NCI-H146 treated with DMSO at 0.1 percent for 48 hours (cell line): ENCODE results near the gene EFCC1.

Experiments used
- DNase-seq: peaks from one replicate; lab custom pipeline; 2025; ENCODE audit not compliant: unreplicated experiment; lab: John Stamatoyannopoulos, UW

The EFCC1 gene

DNA sequence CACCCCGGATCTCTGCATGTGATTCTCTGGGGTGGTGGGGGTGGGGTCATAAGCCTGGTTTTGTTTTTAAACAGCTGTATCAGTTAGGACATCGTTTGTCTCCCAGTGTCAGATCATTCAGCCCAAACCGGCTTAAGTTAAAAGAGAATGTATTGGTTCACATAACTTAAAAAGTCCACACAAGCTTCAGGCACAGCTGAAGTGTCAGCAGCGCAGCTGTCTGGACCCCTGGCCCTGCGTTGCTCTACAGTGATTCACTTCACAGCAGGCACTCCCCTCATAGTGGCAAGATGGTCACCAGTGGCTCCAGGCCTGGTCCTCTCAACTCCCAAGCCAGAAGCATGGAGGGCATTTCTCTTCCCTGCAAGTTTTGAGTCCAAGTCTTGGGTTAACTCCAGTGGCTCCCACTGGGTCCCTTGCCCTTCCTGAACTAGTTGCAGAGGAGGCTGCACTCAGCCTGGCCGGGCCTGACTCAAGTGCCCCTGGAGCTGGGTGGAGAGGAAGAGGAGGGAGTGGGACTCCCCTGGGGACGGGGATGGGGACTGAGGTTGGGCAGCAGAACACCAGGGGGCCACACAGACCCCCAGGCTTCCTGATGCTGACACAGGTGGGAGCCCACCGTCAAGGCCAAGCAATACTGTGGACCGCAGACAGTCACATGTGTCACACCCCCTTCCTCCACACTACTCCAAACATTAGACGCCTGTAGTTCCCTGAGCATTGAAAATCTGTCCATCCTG is 30.5 kb downstream of the EFCC1 start:
- DNase-seq: no peak

DNA sequence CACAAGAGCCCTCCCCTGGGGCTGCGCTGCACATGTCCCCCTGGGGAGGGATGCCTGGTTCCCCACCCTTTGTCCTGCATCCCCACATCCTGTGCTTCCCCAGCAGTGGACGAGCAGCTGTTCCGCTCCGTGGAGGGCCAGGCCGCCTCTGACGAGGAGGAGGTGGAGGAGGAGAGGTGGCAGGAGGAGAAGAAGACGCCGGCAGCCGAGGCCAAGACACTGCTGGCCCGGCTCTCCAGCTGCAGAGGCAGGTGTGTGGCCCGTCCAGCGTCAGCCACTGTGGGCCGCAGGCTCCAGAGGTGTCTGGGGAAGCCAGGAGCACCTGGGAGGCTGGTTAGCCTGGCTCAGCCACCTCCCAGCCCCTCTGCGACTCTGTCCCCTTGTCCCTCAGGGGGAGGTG is 31.6 kb downstream of the EFCC1 start:
- no peak for DNase-seq

DNA sequence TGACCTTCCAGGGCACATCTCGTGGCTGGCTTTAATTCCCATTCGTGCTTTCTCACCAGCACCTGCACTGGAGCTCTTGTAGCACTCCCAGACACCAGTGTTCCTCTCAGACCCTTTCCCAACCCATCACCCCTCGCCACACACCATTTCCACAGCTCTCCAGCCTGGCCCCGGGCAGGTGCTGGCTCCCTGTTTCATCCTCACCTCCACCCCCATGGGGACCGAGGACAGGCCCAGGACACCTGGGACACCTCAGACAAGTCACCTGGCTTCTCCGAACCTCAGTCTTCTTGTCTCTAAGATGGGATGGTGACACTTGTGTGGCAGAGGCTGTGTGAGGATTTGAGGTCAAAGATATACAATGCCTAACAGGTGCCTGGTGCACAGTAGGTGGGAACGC is 32.0 kb downstream of the EFCC1 start:
- no peak for DNase-seq

DNA sequence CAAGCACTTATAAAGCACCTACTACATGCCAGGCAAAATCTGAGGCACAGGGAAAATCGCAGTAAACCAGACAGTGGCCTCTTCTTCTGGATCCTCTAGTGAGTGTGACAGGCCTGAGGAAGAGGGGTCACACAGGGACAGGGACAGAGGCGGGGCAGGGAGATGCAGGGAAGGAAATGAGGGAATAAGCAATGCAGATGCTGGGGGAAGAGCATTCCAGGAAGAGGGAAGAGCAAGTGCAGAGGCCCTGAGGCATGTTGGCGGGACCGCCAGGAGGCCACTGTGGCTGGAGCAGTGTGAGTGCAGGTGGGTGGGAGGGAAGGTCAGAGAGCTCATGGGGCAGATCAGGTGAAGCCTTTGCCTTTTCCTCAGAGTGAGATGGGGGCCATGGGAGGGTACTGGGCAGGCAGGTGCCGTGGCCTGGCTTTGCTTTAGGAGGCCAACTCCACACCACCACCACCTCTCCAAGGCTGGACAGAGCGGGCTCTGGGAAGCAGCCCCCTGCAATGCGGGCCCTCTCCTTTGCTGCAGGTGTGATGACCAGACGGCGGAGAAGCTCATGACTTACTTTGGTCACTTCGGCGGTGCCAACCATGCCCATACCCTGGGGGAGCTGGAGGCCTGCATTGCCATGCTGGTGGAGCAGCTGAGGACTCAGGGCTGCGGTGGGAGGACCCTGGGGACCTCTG is 32.7 kb downstream of the EFCC1 start:
- no peak for DNase-seq

DNA sequence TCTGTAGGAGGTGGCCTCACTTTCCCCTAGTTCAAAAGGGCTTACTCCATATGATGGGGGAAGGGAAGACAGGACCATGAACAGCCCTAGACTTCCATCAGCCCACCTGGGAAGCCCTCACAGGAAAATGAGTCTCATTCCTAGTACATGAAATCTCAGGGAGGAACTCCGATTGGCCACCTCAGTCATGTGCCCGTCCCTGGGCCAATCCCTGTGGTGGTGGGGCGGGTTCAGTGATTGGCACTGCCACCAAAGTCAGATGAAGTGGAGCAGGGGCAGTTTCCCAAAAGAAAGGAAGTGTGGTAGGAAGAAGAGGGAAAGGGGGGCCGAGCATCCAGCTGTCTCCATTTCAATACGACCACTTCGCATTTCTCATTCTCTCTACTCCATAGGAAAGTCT is 33.5 kb downstream of the EFCC1 start:
- no peak for DNase-seq

DNA sequence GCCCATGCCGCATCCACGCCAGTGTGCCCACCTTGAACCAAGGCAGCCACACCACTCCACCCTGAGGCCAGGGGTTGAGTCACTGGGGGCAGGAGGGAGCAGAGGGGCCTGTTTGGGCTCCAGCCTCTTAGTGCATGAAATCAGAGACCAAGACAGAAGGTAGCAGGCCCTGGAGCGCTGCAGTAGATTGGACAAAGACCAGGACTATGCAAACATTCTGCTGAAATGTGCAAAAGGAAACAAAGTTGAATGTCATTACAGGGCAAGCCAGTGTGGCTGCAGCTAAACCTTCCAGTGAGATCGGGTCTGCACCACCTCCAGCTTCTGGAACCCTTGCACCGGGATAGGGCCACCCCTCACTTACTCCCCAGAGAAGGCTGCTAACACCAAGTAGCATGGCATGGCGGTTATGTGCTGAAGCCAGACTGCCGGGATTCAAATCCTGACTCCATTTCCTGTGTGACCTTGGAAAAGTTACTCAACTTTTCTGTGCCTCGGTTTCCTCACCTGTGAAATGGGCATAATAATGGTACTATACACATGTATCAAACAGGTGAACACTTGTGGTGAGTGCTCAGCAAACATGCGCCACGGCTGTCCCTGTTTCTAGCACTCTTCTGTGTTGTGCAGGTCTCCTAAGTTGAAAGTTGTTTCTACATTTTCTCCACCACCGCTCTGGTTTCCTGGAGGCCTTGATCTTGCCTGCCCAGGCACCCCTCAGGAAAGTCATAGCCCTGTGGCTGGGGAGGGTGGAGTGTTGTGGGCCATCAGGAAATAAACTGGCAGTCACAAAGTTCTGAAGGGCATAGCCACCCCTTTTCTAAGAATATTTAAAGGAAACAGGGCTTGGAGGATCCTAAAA is 34.5 kb downstream of the EFCC1 start:
- no peak for DNase-seq

DNA sequence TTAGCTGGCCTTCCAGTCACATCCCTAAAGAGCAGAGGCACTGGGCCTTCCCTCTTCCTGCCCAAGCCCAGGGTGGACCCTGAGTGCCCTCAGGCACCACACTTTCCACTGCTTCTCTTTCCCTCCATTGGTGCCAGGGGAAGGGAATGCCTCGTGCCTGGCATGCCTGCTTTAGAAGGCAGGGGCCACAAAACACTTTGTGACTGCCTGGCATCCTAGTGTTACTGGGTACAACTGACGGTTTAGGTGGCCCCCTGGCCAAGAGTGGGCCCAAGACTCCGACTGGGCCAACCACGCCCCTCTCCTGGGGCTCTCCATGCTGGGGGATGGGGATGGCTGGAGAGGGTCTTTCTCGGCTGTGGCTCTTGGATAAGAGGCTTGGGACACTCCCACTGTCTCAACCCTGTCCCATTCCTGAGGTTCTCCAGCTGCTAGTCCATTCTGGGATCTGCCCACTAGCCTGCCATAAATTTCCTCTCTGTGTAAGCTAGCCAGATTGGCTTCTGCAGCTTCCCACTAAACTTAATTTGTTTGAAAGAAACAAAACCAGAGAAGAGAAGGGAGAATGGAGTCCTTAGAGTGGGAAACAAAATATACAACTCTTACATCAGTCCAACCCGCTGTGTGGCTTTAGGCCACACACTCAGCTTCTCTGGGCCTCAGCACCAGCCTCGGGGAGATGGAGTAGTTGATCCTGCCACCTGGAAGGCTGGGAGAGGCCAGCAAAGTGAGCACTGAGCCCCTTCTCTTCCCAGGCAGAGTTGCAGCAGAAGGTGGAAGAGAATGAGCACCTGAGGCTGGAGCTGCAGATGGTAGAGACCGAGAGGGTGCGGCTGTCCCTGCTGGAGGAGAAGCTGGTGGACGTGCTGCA is 35.4 kb downstream of the EFCC1 start:
- no peak for DNase-seq

DNA sequence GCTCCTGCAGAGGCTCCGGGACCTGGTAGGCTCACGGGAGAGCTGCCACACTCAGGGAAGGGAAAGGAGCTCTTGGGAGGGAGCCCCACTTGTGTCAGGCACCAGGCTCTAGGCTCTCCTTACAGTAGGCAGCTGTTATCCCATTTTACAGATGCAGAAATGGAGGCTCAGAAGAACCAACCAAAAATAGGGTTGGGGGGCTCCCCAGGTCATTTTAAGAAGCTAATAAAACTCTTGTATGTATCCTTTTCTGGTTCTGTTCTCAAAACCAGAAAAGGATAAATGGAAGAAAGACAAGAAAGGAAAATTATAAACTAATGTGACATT is 36.0 kb downstream of the EFCC1 start:
- DNase-seq: no peak

DNA sequence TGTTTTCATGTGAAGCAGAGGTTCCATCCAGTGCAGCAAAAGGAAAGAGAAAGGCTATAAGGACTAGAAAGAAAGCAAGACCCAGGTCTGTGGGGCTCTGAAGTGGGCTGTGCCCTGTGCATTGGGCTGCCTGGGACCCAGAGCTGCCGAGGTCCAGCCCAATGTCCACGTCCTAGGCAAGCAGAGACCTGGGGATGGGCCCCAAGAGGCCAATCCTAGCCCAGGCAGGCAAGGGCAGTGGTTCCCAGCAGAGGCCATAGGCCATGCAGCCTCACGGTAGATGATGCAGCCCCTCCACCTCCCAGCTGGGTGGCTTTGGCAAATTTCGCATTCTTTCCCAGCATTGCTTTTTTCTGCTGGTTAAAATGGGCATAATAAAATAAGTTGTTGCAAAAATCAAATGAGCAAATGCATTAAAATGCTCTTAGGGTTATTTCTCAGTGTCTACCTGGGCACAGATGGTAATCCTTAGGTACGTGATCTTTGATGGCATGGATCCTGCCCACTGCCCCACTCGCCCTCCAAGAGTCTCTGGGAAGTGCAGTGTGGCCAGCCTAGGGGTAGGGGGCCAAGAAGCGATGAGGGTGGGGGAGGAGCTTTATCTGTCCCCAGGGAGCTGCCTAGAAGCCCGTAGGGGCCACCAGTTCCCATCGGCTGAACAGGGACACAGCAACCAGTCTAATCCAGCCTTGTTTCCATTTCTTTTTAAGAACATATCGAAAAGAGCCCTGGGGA is 37.2 kb downstream of the EFCC1 start:
- DNase-seq: no peak

DNA sequence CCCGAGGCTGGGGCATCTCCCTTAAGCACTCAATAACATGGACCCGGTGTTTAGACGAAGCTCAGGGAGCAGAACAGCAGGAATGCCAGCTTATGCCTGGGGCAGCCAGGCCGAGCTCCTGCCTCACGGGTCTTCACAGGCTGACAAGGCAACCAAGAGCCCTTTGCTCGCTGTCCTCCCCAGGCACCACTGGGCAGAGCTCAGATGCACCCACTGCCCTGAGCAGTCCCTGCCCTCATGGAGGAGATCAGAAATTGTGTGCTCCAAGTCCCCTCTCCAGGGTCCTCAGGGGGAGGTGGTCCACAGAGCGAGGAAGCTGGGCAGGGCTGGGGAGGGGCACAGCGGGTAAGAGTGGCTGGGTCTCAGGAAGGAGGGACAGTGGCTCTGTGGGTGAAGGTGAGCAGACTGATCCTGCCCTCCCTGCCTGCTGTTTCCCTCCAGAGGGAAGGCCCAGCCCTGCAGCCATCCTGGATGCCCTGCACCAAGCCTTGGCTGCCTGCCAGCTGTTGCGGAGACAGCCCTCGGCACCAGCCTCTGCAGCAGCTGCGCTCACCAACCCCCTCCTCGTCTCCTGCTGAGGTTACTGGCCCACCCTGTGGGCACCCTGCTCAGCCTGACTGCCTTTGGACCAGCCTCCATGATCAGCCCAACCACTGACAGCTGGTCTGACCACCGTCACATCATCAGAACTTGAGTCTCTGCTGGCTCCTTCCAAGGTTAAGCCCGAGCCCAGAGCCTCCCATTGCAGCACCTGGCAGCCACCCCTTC is 38.4 kb downstream of the EFCC1 start:
- DNase-seq: peak; percentile 86

DNA sequence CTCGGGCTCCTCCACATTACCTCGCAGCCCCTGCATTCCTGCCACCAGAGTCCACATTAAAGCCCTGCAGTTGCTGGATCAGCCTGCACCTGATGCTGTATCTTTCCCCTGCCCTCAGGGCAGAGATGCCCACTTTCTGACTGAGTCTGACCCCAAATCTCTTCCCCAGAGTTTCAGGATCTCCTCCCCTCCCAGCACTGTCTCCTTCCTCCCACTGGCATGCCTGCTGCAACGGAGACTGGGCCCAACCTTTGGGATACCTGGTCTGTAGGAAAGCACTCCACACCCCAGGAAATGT is 38.9 kb downstream of the EFCC1 start:
- DNase-seq: no peak

DNA sequence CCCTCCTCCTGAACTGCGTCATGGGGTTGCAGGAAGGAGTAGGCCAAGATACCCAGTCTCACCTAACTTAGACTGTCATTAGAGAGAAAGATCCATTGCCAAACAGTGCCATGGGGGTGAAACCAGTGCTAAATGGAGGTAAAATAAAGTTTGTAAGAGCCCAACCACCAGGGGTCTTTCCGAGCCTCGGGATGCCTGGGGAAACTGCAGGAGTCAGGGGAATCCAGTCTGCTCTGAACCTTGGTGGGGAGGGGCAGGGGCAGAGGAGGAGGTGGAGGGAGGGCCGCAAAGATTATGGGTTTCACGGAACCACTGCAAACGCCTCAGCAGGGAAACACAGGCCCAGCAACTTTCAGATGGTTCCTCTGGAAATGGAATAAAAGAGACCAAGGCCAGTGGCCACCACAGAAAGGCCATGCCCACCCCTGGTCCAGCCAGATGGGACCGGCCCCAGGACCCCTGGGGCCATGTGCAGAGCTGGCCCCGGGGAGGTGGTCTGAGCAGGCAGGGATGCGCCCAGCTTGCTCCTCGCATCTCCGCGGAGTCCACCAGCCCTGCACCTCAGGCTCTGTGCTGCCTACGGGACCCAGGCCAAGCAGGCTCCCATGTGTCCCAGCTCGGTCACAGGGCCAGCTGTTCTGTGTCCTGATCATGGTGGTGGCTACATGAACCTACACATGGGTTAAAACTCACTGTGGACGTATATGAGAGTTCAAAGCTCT is 39.6 kb downstream of the EFCC1 start:
- no peak for DNase-seq

DNA sequence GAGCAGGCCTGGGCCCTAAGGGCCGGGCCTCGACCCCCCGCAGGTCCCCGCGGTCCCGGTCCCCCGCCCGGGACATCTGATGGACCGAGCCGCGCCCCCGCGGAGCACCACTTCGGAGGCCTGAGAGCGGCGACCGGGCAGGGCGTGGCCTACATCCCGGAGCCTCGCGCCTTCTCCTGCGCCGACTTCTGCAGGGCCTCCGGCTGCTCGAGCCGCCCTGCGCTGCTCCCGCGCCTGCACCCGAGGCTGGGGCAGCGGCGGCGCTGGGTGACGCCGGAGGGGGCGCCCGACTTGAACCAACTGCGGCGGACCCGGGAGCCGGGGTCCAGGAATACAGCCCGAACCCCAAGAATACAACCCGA is 44.6 kb downstream of the EFCC1 start:
- no peak for DNase-seq

DNA sequence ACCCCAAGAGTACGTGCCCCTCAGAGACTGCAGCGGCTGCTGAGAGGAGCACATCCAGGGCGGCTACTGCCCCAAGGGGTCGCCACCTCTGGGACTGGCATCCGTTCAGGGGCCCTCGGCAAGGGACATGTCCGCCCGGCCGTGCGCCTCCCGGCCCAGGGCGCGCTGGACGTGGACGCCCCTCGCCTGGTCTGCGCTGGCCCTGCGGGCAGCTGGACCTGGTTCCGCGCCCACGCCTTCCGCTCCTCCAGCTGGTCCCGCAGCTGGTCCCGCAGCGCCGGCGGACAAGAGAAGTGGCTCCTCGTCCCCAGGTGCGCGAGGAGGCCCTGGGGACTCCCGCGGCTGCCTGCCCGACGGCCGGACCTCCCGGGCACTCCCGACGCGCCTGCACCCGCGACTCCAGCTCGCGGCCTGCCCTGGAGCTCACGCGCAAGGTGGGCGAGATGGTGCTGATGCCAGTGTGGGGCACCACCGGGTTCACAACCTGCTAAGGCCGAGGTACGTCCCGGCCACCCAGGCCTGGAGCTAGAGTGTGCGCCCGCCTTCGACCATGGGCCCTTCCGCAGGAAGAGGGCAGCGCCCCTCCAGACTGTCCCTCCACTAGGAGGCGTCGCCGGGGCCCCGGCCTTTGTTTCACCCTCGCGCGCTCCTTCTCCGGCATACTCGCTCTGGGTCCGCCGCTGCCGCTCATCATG is 45.1 kb downstream of the EFCC1 start:
- no peak for DNase-seq

DNA sequence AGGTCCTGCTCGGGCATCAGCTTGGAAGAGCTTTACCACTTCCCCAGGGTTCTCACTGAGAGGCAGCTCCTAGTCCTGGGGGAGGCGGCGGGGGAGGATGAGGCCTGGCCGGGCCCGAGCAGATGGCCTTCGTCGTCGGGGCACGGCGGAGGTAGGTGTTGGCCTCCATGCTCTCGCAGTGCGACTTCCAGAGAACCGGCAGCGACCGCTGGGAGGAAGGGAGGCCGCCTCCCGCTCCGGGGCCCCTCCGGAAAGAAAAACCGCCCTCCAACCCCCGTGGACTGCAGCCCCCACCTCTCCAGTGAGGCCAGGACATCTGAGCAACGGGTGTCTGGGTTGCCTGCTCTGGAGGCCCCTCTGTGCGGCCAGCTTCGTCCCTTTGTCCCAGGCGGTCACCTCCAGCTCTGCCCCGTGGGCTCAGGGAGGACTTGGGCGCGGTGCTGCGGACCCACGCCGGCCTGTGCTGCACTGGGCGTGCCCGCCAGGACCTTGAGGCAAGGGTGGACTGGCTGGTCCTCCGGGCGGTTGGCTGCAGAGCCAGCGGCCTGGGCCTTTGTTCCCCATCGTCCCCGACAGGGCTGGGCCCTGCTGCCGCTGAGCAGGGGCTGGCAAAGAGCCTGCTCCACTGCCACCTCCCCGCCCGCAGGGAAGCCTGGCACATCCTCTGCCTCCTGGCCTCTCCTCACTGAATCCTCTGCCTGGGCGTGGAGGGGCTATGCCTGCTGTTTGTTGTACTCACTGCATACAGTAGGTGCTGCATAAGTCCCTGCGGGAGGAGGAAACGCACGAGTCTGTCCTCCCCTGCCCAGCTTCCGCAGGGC is 45.8 kb downstream of the EFCC1 start:
- DNase-seq: no peak

DNA sequence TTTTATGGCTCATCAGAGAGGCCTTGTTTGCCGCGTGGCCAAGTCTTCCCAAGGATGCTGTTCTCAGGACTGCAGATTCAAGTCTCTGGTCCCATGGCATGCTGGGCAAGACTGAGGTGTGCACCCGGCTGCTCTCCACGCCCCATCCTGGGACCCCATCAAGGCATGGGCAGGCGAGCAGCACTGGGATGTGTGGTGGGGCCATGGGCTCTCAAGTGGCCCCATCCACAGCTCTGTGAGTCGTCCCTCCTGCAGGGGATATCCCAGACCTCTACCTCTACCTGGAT is 46.4 kb downstream of the EFCC1 start:
- no peak for DNase-seq

DNA sequence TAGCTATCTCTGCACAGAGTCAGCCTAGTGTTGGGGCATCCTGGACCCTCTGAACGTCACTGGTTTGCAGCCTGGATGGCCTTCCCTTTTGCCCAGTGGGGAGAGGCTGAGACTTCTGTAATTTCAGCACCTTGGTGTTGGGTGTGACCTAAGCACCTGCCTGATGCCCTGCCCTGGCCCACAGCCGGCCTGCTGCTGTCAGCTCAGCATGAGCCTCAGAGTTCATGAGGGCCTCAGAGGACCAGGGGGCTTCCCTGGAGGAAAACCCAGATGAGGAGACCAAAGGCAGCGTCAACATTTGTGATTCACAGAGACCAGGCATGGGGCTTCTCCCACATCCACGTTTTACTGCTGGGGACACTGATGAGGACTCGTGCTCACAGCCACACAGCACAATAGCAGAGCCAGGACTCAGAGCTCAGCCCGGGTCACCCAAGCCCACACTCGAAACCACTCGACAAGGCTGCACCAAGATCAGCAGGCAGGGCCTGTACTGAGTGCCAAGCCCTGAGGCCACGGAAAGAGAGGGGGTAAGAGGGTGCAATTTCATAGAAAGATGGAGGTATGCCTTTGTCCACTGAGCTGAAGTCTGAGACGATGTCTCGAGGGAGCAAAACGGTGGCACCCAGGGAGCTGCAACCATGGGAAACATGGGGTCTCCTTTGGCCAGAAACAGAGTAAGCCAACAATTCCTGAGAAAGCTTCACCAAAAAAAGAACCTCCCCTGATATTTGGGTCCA is 49.6 kb downstream of the EFCC1 start:
- no peak for DNase-seq
